Fibroblast of gingiva (primary cell): ENCODE data around the gene TMEM258.
A peak's percentile ranks its signal among the peaks of the same experiment; 100 is the strongest.

Experiments used
- DNase-seq: peaks from one replicate; pipeline ENCODE4 v3.0.0-alpha.2; 2011; ENCODE audit warnings: low read depth

Gene TMEM258

GRCh38 chr11:61792310-61793082, at the start of gene TMEM258, which contains the start of gene FEN1:
Gene TMEM258, minus strand, starts transcription at chr11:61792599. Its CDS starts 41 bp downstream, at chr11:61792558.
Gene FEN1, plus strand, starts transcription at chr11:61792911. Its CDS starts 2,451 bp downstream, at chr11:61795362.
- DNase-seq: peak; percentile 92

DNA sequence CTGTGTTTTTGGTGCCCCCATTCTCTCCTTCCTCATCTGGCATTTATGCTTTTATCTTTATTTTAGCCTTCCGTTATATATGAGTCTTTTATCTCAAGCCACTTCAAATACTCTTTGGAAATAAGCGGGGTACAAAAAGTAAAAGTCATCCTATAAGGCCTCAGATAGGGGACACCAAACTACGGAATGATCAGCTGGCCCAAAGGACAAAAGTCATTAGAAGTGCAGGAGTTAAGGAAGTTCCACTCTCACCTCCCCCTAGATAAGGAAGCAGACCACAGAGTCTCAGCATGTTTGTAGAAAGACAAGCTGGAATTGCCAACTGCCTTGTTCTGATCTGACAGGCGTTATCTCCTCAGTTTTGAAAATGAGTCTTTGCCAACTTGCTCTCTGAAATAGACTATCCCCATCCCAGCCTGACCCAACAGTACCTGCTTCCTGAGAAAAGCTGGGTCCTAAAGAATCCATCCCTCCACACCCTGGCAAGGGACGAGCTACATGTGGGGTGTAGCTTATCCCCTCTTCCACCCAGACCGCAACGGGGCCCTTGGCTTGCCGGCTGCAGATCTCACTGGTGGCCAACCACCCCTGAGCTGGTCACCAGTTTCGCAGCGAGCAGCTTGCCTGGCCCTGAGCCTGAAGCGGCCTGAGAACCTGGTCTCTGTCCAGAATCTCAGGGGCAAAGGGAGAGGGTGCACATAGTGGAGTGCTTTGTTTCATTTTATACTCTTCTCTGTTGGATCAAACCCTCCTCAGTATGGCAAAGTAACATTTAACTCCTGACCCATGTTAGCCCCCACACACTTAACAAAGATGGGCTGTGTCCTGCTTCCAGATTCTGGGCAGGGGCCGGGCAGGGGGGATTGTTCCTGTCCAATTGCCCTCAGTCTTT, 49.5 kb upstream of the TMEM258 start:
- no peak for DNase-seq

DNA sequence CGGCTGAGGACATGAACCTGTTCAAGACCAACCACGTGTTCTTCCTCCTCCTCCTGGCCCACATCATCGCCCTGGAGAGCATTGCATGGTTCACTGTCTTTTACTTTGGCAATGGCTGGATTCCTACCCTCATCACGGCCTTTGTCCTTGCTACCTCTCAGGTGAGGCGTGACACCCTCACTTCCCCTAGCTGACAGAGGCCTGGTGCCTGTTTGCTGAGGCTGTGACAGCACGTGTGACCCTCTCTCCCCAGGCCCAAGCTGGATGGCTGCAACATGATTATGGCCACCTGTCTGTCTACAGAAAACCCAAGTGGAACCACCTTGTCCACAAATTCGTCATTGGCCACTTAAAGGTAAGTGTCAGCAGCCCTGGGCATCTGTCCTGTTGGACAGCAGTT, 48.0 kb upstream of the TMEM258 start:
- DNase-seq: no peak

DNA sequence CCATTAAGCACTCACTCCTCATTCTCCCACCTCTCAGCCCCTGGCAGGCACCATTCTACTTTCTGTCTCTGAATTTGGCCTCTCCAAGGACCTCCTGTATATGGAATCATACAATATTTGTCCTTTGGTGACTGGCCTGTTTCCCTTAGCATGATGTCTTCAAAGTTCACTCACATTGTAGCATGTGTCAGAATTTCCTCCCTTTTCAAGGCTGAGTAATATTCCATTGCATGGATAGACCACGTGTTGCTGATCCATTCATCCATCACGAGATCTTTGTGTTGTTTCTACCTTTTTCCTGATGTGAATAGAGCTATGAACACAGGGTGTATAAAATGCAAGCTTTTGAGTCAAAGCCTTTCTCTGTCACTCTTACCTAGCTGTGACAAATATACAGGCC, 47.3 kb upstream of the TMEM258 start:
- no peak for DNase-seq

DNA sequence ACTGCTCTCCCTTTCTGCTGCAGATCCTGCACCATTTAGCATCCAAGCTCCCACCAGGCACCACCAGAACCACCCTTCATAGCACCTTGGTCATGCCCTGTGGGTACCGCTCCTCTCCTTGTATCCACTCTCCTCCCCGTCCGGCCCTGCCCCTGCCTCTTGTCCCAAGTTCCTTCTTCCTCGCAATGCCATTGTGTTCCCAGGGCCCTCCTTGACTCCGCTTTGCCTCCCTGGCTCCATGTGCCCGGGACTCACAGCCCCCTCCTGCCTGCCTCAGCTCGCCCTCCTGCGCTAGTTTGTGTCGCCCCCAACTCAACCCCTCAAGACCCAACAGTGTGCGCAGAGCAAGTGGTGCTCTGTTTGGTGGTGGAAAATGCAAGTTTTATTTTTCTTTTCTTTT, 46.5 kb upstream of the TMEM258 start:
- DNase-seq: no peak

DNA sequence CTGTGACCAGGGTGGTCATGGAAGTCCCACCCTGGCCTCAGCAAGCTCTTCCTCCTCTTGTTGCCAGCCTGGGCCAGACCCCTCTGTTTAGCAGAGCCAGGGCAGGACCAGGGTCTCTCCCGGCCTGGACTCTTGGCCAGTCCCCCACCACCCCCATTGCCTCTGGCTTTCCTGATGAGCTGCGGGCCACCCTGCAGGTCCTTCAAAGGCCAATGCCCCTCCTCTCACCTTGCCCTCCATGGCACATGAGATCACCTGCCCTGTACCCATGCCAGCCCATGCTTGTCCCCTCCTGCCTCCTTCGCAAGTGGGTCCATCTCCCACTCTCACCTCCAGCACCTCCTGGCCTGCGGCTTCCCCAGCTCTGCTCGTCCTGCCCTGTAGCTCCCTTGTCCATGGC, 46.1 kb upstream of the TMEM258 start:
- no peak for DNase-seq

DNA sequence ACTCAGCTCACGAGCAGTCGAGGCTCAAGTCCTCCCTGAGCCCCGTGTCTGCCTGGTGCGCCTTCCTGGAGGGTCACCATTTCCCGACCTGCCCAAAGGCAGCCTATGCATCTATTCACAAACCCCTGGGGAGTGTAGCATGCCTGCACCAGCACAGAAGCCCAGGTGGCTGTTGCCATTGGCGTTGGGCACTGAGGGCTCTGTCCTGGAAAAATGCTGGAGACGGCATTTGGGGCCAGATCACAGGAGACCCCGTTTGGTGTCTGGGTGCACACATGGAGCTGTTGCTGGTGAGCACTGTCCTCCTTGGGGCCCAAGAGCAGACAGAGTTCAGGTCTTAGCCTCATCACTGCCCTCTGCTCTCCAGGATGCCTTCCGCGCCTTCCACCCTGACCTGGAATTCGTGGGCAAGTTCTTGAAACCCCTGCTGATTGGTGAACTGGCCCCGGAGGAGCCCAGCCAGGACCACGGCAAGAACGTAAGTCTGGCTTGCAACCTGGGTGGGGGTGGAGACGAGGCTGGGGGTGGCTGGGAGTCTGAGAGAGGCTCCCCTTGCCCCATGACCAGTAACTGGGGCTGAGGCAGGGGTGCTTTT, 45.1 kb upstream of the TMEM258 start:
- DNase-seq: no peak

DNA sequence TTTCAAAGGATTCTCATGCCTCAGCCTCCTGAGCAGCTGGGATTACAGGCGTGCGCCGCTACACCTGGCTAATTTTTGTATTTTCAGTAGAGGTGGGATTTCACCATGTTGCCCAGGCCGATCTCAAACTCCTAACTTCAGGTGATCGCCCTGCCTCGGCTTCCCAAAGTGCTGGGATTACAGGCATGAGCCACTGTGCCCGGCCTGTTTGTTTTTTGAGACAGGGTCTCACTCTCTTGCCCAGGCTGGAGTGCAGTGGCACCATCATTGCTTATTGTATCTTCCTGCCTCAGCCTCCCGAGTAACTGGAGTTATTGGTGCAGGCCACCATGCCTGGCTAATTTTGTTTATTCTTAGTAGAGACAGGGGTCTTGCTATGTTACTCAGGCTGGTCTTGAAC, 43.8 kb upstream of the TMEM258 start:
- DNase-seq: no peak

DNA sequence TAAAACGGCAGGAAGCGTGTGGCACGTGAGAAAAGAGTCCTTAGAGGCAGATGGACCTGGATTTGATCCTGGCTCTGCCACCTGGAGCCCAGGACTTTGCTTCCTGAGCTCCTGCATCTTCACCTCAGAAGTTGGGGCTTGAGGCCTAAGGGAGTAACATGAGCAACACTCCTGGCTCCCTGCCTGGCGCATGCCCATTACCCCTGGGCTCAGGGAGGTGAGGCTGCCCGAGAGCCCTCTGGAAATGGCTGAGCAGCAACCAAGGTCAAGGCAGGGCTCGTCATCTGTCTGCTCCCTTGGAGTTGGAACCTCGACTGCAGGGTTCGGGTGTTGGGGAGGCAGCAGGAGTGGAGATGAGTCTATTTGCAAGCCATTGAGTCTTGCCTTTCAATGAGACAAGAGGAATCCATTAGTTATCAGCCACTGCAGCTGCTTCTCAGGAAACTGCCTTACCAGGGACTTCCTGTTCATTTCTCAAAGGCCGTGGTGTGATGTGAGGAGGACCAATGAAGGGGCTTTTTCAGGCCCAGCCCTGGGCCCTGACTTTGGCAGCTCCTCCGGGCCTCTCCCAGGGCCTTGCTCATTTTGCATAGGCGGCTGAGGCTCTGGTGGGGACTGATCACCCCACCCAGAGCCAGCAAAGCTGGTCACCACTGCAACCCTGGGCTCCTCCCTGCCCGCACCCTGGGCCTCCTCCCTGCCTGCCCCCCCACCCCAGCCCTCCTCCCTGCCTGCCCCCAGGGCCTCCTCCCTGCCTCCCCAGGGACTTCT, 42.1 kb upstream of the TMEM258 start:
- peak; percentile 81 for DNase-seq

DNA sequence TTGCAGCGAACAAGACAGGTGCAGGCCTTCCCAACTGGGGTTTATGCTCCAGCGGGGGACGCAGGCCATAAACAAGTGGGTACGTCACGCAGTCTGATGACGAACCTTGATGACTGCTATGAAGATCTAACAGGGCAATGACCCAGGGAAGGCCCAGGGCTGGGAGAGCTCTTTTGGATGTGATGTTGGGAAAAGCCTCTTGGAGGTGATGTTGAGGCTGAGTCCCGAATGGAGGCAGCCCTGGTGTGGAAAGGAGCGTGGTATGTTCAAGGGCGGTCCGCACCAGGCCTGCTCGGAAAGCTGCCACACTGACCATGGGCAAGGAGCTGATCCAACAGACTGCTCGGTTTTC, 41.5 kb upstream of the TMEM258 start:
- no peak for DNase-seq

- DNase-seq: no peak
Measured at GRCh38 chr11:61833471-61833870, 41.1 kb upstream of the TMEM258 start.

GRCh38 chr11:61832754-61833153, 40.4 kb upstream of the TMEM258 start:
- no peak for DNase-seq

- no peak for DNase-seq
Measured at GRCh38 chr11:61832207-61832606, 39.8 kb upstream of the TMEM258 start.

DNA sequence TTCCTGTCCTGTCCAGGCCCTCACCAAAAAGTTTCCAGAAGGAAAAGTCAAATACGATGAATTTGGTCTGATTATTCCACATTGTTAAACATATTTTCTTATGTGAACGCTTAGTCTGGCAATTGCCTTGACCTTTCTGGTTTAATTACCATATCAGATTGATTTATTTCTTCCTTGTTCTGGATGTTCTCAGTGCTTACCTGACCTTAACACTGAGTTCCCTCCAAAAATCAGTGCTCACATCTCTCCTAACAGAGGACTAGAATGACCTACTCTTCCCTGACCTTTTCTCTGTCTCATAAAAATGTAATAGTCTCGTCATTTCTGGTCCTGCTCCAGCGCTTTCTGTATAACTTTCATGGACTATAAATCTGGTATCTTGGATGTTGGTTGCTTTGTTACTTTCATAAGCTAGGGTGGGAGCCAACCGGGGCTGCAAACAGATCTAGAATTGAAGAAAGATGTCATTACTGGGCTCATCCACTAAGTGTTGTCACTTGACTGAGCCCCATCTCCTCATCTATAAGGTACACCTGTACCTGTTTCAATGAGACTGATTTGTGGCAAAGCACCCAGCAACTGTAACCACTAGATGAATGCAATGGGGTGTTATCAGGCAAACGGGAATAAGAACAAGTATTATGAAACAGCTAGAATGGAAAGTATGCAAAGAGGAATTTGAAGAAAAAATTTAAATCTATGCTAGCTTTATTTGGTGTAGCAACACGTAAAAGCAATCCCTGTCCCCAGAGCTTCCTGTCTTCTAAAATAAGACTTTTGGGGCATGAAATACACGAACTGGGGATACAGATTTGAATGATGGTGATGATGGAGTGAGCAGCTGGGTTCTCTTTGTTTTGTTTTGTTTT, 38.1 kb upstream of the TMEM258 start:
- DNase-seq: peak; percentile 45

- DNase-seq: no peak
Measured at GRCh38 chr11:61829806-61830205, 37.4 kb upstream of the TMEM258 start.

GRCh38 chr11:61828629-61829407, 36.4 kb upstream of the TMEM258 start:
- no peak for DNase-seq

DNA sequence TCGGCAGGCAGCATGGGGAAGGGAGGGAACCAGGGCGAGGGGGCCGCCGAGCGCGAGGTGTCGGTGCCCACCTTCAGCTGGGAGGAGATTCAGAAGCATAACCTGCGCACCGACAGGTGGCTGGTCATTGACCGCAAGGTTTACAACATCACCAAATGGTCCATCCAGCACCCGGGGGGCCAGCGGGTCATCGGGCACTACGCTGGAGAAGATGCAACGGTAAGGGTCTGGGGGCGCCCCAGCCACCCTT, 35.9 kb upstream of the TMEM258 start:
- no peak for DNase-seq

DNA sequence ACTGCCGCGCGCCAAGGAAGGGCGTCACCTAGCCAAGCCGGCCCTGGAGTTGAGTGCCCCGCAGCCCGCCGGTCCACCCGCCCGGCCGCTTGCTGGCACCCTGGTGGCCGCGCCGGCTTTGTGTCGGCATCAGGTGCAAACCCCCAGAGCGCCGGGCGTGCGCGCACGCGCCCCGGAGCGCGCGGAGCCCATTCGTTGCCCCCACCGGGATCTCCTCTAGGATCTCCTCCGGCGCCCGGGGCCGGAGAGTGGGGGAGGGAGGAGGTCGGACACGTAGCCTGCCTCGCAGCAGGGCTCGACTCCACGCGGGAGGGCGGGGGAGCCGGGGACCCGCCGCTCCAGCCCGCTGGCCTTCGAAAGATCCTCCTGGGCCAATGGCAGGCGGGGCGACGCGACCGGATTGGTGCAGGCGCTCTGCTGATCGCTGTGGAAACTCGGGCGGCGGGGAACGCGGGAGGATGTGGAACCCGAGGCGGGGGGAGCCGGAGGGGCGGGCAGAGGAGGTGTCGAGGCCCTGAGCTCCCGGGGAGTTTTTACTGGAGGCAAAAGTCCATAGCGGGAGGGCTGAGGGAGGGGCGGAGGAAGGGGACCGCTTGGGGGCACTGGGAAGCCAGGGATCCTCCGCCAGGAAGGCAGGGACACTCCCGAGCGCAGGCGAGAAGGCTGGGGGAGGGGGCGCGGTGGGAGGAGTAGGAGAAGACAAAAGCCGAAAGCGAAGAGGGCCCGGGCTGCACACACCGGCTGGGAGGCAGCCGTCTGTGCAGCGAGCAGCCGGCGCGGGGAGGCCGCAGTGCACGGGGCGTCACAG, 35.4 kb upstream of the TMEM258 start, which contains the start of gene FADS2:
Gene FADS2, plus strand, starts transcription at position 730 of the 808 bp plus-strand sequence. CDS start 91 bp downstream, outside the sequence.
- DNase-seq: peak; percentile 99

DNA sequence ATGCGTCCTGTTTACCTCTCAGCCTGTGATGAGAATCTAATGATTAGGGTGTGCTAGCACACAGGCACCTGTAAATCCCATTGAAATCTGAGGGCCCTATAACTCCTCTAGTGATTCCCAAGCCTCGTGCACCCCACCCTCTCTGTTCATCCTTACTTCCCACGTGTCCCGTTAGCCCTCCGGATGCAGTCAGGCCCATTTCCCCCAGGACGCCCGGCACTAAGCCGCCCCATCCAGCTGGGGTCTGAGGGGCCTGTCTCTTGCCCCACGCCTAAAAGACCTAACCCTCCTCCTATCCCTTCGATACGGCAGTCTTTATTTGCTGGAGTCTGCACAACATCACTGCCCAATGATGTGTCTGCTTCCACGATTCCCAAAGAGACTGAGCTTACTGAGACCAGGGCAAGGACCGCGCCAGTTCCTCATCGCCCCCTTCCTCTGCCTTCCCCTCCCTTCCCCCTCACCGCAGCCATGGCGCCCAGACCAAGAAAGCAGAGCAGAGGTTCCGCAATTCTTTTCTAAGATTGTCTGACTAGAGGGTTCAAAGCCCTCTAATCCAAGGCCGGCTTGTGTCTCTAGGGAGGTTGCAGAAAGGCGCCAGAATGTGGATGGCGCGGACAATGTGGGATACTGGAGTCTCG, 34.7 kb upstream of the TMEM258 start:
- no peak for DNase-seq
